Endothelial cell of umbilical vein (primary cell): ENCODE data around the gene DDX27.

Source experiments
- EZH2 ChIP-seq: IDR thresholded peaks from 2 replicates; pipeline ENCODE4 v1.6.1; 2012; ENCODE audit warnings: borderline replicate concordance, low read depth, mild to moderate bottlenecking, moderate library complexity, low read length, inconsistent platforms; ENCODE audit not compliant: severe bottlenecking
- JUN ChIP-seq: IDR thresholded peaks from 2 replicates; pipeline ENCODE4 v1.6.1; 2011; ENCODE audit warnings: borderline replicate concordance, low read depth; ENCODE audit not compliant: insufficient read length, insufficient read depth
- MYC ChIP-seq: IDR thresholded peaks from one replicate; pipeline ENCODE4 v1.6.1; 2011; ENCODE audit warnings: mild to moderate bottlenecking, low read depth, low read length
- POLR2A ChIP-seq: IDR thresholded peaks from 2 replicates; pipeline ENCODE4 v1.6.1; 2012; ENCODE audit warnings: low read depth, mild to moderate bottlenecking, control low read depth, low read length
- POLR2AphosphoS5 ChIP-seq: IDR thresholded peaks from 2 replicates; pipeline ENCODE4 v1.6.1; 2012; ENCODE audit warnings: low read depth, mild to moderate bottlenecking, control low read depth, low read length, moderate library complexity; ENCODE audit not compliant: insufficient read depth
- TF ChIP-seq, protein P1 (sequence below), 2 donors: IDR thresholded peaks; 1 replicate in 1 of 2; 2 replicates in 1 of 2; pipeline ENCODE4 v1.5.1; 2011; ENCODE audit warnings: low read length in 2 of 2, mild to moderate bottlenecking in 2 of 2, moderate library complexity in 2 of 2, control low read depth in 1 of 2, inconsistent platforms in 1 of 2, low read depth in 1 of 2; ENCODE audit not compliant: insufficient read depth in 1 of 2; ENCODE audit errors: extremely low read depth in 1 of 2
- TF ChIP-seq, protein P2 (sequence below): IDR thresholded peaks from 2 replicates; pipeline ENCODE4 v1.6.1; 2011; ENCODE audit not compliant: insufficient read depth, insufficient read length

DNA sequence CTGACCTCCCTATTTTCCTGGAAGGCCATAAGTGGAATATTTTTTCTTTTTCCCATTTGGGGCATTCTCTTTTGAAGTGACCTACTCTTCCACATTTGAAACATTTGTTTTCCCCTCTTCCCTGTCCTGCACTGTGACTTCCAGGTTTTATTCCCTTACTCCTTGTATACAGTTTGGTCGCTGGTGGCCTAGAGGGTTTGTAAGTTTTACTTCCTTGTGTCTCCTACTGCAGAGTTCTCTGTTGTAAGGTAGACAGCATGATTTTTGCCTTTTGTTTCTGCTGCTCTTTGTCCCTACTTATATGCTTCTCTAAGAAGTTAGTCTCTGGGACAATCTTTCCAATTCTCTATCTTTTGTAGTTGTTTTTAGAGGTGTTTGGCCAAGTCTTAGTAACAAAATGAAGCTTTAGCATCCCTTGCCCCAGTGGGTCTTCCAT lies 66.0 kb downstream of the DDX27 start:
- TF ChIP-seq, protein P1, sequence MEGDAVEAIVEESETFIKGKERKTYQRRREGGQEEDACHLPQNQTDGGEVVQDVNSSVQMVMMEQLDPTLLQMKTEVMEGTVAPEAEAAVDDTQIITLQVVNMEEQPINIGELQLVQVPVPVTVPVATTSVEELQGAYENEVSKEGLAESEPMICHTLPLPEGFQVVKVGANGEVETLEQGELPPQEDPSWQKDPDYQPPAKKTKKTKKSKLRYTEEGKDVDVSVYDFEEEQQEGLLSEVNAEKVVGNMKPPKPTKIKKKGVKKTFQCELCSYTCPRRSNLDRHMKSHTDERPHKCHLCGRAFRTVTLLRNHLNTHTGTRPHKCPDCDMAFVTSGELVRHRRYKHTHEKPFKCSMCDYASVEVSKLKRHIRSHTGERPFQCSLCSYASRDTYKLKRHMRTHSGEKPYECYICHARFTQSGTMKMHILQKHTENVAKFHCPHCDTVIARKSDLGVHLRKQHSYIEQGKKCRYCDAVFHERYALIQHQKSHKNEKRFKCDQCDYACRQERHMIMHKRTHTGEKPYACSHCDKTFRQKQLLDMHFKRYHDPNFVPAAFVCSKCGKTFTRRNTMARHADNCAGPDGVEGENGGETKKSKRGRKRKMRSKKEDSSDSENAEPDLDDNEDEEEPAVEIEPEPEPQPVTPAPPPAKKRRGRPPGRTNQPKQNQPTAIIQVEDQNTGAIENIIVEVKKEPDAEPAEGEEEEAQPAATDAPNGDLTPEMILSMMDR (IDR thresholded peaks at IDR 0.05; ENCODE audit: extremely low read depth in 1 of 2, insufficient read depth in 1 of 2, low read depth in 1 of 2, low read length in 2 of 2), result no peak
- TF ChIP-seq EZH2, result no peak
- TF ChIP-seq POLR2AphosphoS5, result no peak
- TF ChIP-seq POLR2A, result no peak
- no peak for TF ChIP-seq MYC
- TF ChIP-seq, protein P2, sequence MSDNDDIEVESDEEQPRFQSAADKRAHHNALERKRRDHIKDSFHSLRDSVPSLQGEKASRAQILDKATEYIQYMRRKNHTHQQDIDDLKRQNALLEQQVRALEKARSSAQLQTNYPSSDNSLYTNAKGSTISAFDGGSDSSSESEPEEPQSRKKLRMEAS, result no peak
- no peak for TF ChIP-seq JUN
